Measurements from ENCODE around the gene IFITM5.
"Not testable (repeated sequence)": the region's sequence is repeated elsewhere in the genome, so short reads cannot be mapped to it uniquely, and the experiment has no call there.

The IFITM5 gene

DNA sequence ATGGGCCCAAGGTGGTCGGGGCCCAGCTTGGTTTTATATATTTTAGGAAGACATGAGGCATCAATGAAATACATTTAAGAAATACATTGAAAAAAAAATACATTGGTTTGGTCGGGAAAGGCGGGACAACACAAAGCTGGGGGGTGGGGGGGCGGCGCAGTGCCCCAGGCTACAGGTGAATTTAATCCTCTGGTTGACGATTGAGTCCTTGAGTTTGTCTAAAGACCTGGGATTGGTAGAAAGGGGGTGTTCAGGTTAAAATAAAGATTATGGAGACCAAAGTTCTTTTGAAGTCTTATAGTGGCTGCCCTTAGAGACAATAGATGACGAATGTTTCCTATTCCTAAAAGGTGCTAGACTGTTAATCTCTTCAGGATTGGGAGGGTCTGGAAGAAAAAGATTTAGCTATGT is 17.6 kb upstream of the IFITM5 start:
- Histone ChIP-seq H3K27ac (ENCODE audit: low read depth, low read length) (peak overlapping the region; percentile 95), H3K9me3 (ENCODE audit: control insufficient read depth, insufficient read depth, low read length) (no peaks in the 10 kb centered on the region), H3K9ac (ENCODE audit: low read depth, low read length) (no peak overlapping the region), H3K36me3 (ENCODE audit: control insufficient read depth, insufficient read depth, low read length) (peaks cover 3% of the 10 kb centered on the region; the same call in 1 of the 2 replicates), H3K4me1 (ENCODE audit: control insufficient read depth, insufficient read depth, low read length) (peaks cover 47% of the 10 kb centered on the region), H3K4me3 (ENCODE audit: low read depth, low read length) (peak overlapping the region; percentile 86), H3K27me3 (ENCODE audit: control insufficient read depth, insufficient read depth, low read length) (no peaks in the 10 kb centered on the region)

DNA sequence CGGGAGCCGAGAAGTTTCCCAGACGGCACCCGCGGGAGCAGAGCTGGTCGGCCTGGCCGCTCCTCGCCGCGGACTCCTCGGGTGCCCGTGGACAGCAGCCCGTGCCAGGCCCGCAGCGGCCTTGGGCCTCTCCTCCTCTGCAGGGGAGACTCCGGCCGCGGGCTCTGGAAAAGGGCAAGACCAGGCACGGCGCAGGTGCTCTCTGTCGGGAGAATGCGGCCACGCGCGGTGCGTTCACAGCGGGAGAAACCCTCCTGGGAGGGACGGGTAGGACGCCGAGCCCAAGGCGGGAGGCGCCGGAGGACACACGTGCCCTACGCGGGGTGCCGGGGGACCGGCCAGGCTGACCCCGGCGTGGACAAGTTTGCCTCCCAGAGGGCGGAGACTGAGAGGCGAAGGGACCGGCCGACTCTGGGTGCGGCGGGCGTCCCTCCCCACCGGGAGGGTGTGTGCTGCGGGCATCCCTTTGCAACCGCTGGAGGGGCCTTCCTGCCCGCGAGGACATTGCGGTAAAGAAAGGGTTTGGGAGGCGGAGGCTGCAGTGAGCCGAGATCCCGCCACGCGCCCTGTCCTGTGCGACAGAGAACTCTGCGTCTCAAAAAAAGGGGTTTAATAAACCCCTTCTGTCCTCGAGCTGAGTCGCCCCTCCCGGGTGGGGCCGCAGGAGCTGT is 16.8 kb upstream of the IFITM5 start:
- H3K36me3 ChIP-seq (ENCODE audit: control insufficient read depth, insufficient read depth, low read length), result peaks cover 3% of the 10 kb centered on the region; the same call in 1 of the 2 replicates
- peaks cover 50% of the 10 kb centered on the region for H3K4me1 ChIP-seq (ENCODE audit: control insufficient read depth, insufficient read depth, low read length)
- H3K9ac ChIP-seq (ENCODE audit: low read depth, low read length), result peak overlapping the region; percentile 10; the same call in 1 of the 2 replicates
- H3K4me3 ChIP-seq (ENCODE audit: low read depth, low read length), result peak overlapping the region; percentile 86
- H3K27ac ChIP-seq (ENCODE audit: low read depth, low read length), result peak overlapping the region; percentile 95
- H3K9me3 ChIP-seq (ENCODE audit: control insufficient read depth, insufficient read depth, low read length), result no peaks in the 10 kb centered on the region
- no peaks in the 10 kb centered on the region; the same call in 1 of the 2 replicates for H3K27me3 ChIP-seq (ENCODE audit: control insufficient read depth, insufficient read depth, low read length)

GRCh38 chr11:315516-315994 is 16.2 kb upstream of the IFITM5 start:
- Histone ChIP-seq H3K27me3 (ENCODE audit: control insufficient read depth, insufficient read depth, low read length) (no peaks in the 10 kb centered on the region; the same call in 1 of the 2 replicates), H3K9ac (ENCODE audit: low read depth, low read length) (peak overlapping the region; percentile 10; the same call in 1 of the 2 replicates), H3K4me1 (ENCODE audit: control insufficient read depth, insufficient read depth, low read length) (peaks cover 47% of the 10 kb centered on the region), H3K27ac (ENCODE audit: low read depth, low read length) (peak overlapping the region; percentile 95), H3K4me3 (ENCODE audit: low read depth, low read length) (peak overlapping the region; percentile 86), H3K36me3 (ENCODE audit: control insufficient read depth, insufficient read depth, low read length) (peaks cover 3% of the 10 kb centered on the region; the same call in 1 of the 2 replicates), H3K9me3 (ENCODE audit: control insufficient read depth, insufficient read depth, low read length) (no peaks in the 10 kb centered on the region)

DNA sequence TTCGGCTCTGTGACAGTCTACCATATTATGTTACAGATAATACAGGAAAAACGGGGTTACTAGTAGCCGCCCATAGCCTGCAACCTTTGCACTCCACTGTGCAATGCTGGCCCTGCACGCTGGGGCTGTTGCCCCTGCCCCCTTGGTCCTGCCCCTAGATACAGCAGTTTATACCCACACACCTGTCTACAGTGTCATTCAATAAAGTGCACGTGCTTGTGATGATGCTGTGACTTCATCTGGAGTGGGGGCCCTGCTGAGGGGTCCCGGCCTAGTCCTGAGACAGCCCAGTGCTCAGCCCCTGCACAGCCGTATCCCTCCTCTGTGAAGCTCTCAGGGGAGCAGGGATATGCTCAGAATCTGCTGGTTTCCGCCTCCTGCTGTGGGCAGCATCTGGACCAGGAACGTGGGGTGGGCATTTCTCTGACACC is 15.7 kb upstream of the IFITM5 start:
- Histone ChIP-seq H3K27me3 (ENCODE audit: control insufficient read depth, insufficient read depth, low read length) (no peaks in the 10 kb centered on the region; the same call in 1 of the 2 replicates), H3K9me3 (ENCODE audit: control insufficient read depth, insufficient read depth, low read length) (no peaks in the 10 kb centered on the region), H3K27ac (ENCODE audit: low read depth, low read length) (peak overlapping the region; percentile 95), H3K4me3 (ENCODE audit: low read depth, low read length) (peak overlapping the region; percentile 86), H3K36me3 (ENCODE audit: control insufficient read depth, insufficient read depth, low read length) (peaks cover 3% of the 10 kb centered on the region; the same call in 1 of the 2 replicates), H3K9ac (ENCODE audit: low read depth, low read length) (0 out of 2 replicates have a peak overlapping the region, but pooled peaks have one; percentile 10), H3K4me1 (ENCODE audit: control insufficient read depth, insufficient read depth, low read length) (peaks cover 47% of the 10 kb centered on the region)

GRCh38 chr11:314554-314875 is 15.2 kb upstream of the IFITM5 start:
- H3K9me3 ChIP-seq (ENCODE audit: control insufficient read depth, insufficient read depth, low read length); H3K36me3 ChIP-seq (ENCODE audit: control insufficient read depth, insufficient read depth, low read length); H3K27me3 ChIP-seq (ENCODE audit: control insufficient read depth, insufficient read depth, low read length): not testable (repeated sequence)
- H3K4me3 ChIP-seq (ENCODE audit: low read depth, low read length), result peak overlapping the region; percentile 86
- peak overlapping the region; percentile 46 for H3K27ac ChIP-seq (ENCODE audit: low read depth, low read length)
- peaks cover 50% of the 10 kb centered on the region for H3K4me1 ChIP-seq (ENCODE audit: control insufficient read depth, insufficient read depth, low read length)
- 0 out of 2 replicates have a peak overlapping the region, but pooled peaks have one; percentile 42 for H3K9ac ChIP-seq (ENCODE audit: low read depth, low read length)

DNA sequence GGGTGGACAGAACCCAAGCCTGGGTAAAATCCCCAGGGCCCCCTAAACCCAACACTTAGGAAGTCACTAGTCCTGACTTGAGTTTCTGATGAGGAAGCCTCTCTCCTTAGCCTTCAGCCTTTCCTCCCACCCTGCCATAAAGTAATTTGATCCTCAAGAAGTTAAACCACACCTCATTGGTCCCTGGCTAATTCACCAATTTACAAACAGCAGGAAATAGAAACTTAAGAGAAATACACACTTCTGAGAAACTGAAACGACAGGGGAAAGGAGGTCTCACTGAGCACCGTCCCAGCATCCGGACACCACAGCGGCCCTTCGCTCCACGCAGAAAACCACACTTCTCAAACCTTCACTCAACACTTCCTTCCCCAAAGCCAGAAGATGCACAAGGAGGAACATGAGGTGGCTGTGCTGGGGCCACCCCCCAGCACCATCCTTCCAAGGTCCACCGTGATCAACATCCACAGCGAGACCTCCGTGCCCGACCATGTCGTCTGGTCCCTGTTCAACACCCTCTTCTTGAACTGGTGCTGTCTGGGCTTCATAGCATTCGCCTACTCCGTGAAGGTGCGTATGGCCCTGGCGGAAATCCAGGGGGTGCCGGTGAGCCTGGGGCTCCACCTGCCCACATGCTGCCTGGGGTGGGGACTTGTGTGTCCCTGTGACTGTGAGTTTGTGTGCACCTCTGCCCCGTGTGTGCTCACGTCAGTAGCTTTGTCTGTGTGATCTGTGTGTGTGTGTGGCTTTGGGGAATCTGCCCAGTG is 14.6 kb upstream of the IFITM5 start, which contains the start of gene IFITM1:
Gene IFITM1, plus strand, starts transcription at position 254 of the 767 bp plus-strand sequence. Its CDS starts 131 bp downstream, at position 385.
- peaks cover 53% of the 10 kb centered on the region for H3K4me1 ChIP-seq (ENCODE audit: control insufficient read depth, insufficient read depth, low read length)
- H3K9me3 ChIP-seq (ENCODE audit: control insufficient read depth, insufficient read depth, low read length), result no peaks in the 10 kb centered on the region
- H3K27me3 ChIP-seq (ENCODE audit: control insufficient read depth, insufficient read depth, low read length), result no peaks in the 10 kb centered on the region; the same call in 1 of the 2 replicates
- peak within 1 kb of the TSS; percentile 89 for H3K27ac ChIP-seq (ENCODE audit: low read depth, low read length)
- H3K36me3 ChIP-seq (ENCODE audit: control insufficient read depth, insufficient read depth, low read length), result peaks cover 3% of the 10 kb centered on the region; the same call in 1 of the 2 replicates
- H3K9ac ChIP-seq (ENCODE audit: low read depth, low read length), result peak within 1 kb of the TSS; percentile 42
- peak within 1 kb of the TSS; percentile 86 for H3K4me3 ChIP-seq (ENCODE audit: low read depth, low read length)

GRCh38 chr11:313304-313786 is 14.0 kb upstream of the IFITM5 start:
- no peak overlapping the region for H3K9ac ChIP-seq (ENCODE audit: low read depth, low read length)
- peak overlapping the region; percentile 89 for H3K27ac ChIP-seq (ENCODE audit: low read depth, low read length)
- H3K36me3 ChIP-seq (ENCODE audit: control insufficient read depth, insufficient read depth, low read length), result peaks cover 3% of the 10 kb centered on the region; the same call in 1 of the 2 replicates
- H3K4me1 ChIP-seq (ENCODE audit: control insufficient read depth, insufficient read depth, low read length), result peaks cover 55% of the 10 kb centered on the region
- H3K9me3 ChIP-seq (ENCODE audit: control insufficient read depth, insufficient read depth, low read length), result no peaks in the 10 kb centered on the region
- H3K4me3 ChIP-seq (ENCODE audit: low read depth, low read length), result peak overlapping the region; percentile 86
- H3K27me3 ChIP-seq (ENCODE audit: control insufficient read depth, insufficient read depth, low read length), result no peaks in the 10 kb centered on the region; the same call in 1 of the 2 replicates

GRCh38 chr11:312092-312816 is 12.9 kb upstream of the IFITM5 start:
- H3K9me3 ChIP-seq (ENCODE audit: control insufficient read depth, insufficient read depth, low read length), result no peaks in the 10 kb centered on the region
- H3K27me3 ChIP-seq (ENCODE audit: control insufficient read depth, insufficient read depth, low read length), result no peaks in the 10 kb centered on the region; the same call in 1 of the 2 replicates
- H3K4me3 ChIP-seq (ENCODE audit: low read depth, low read length), result 0 out of 2 replicates have a peak overlapping the region, but pooled peaks have one; percentile 26
- H3K36me3 ChIP-seq (ENCODE audit: control insufficient read depth, insufficient read depth, low read length), result peaks cover 3% of the 10 kb centered on the region; the same call in 1 of the 2 replicates
- H3K27ac ChIP-seq (ENCODE audit: low read depth, low read length), result peak overlapping the region; percentile 35
- peaks cover 55% of the 10 kb centered on the region for H3K4me1 ChIP-seq (ENCODE audit: control insufficient read depth, insufficient read depth, low read length)
- no peak overlapping the region for H3K9ac ChIP-seq (ENCODE audit: low read depth, low read length)

- H3K27ac ChIP-seq (ENCODE audit: low read depth, low read length); H3K4me3 ChIP-seq (ENCODE audit: low read depth, low read length); H3K9ac ChIP-seq (ENCODE audit: low read depth, low read length); H3K9me3 ChIP-seq (ENCODE audit: control insufficient read depth, insufficient read depth, low read length); H3K27me3 ChIP-seq (ENCODE audit: control insufficient read depth, insufficient read depth, low read length); H3K36me3 ChIP-seq (ENCODE audit: control insufficient read depth, insufficient read depth, low read length): not testable (repeated sequence)
- peaks cover 54% of the 10 kb centered on the region for H3K4me1 ChIP-seq (ENCODE audit: control insufficient read depth, insufficient read depth, low read length)
These were observed 11.9 kb upstream of the IFITM5 start for GRCh38 chr11:311013-311748.
